IMR-90 (cell line): ENCODE results near the gene STXBP6. TPM values are rescaled to one million over a fixed set of nuclear protein-coding genes. Genes with fewer than 3 reads are reported as not detected.

Experiments used
- ATAC-seq: fragments of 200-7000 bp; cut with Tn5 transposase; 2 replicates; pipeline ENCODE4 v1.9.1; 2020; ENCODE audit warnings: low read depth, mild to moderate bottlenecking, moderate library complexity
- BruUV-seq: library from RNA; stranded (reverse); fragments of 400-500 nt; replicated peaks from 2 replicates; lab custom pipeline; 2021; lab: Mats Ljungman, UMichigan
- CTCF ChIA-PET: fragments of 300-600 bp; formaldehyde crosslinking; extraction: SDS; loops from one replicate; lab custom pipeline; 2021; ENCODE audit warnings: antibody characterized with exemption; lab: Yijun Ruan, JAX
- POLR2A ChIA-PET: fragments of 300-600 bp; sonication (Branson Sonifier 250); formaldehyde crosslinking; loops from one replicate; lab custom pipeline; 2022; ENCODE audit warnings: antibody characterized with exemption; ENCODE audit not compliant: unreplicated experiment; lab: Charles Lee
- DNase-seq: peaks from one replicate; pipeline ENCODE4 v3.0.0; 2013
- H2AFZ ChIP-seq: replicated peaks from 2 replicates; pipeline ENCODE3; 2013; ENCODE audit warnings: low read length, mild to moderate bottlenecking; ENCODE audit not compliant: poor library complexity
- H2AK5ac ChIP-seq: 2 replicates; pipeline ENCODE4 v1.6.1; 2013; ENCODE audit warnings: low read depth, low read length, inconsistent platforms
- H2AK9ac ChIP-seq: replicated peaks from 2 replicates; pipeline ENCODE3; 2013; ENCODE audit warnings: mild to moderate bottlenecking, low read depth, low read length, moderate library complexity; ENCODE audit not compliant: poor library complexity
- H2BK120ac ChIP-seq: 2 replicates; pipeline ENCODE4 v1.6.1; 2013; ENCODE audit warnings: low read depth, low read length, inconsistent platforms
- H2BK15ac ChIP-seq: 3 replicates; pipeline ENCODE4 v1.6.1; 2013; ENCODE audit warnings: low read depth, low read length, inconsistent platforms
- H2BK20ac ChIP-seq: 2 replicates; pipeline ENCODE4 v1.6.1; 2013; ENCODE audit warnings: low read depth, mild to moderate bottlenecking, inconsistent platforms, low read length, moderate library complexity
- H2BK5ac ChIP-seq: 2 replicates; pipeline ENCODE4 v1.6.1; 2013; ENCODE audit warnings: mild to moderate bottlenecking, low read depth, low read length, inconsistent platforms; ENCODE audit not compliant: poor library complexity, severe bottlenecking
- H3K14ac ChIP-seq: replicated peaks from 2 replicates; pipeline ENCODE4 v1.6.1; 2013; ENCODE audit warnings: low read depth, low read length, inconsistent platforms
- H3K18ac ChIP-seq: 2 replicates; pipeline ENCODE4 v1.6.1; 2013; ENCODE audit warnings: low read depth, low read length, control low read depth
- H3K23ac ChIP-seq: 2 replicates; pipeline ENCODE4 v1.6.1; 2013; ENCODE audit warnings: low read depth, low read length, inconsistent platforms
- H3K27ac ChIP-seq: 2 replicates; pipeline ENCODE4 v1.5.1; 2013; ENCODE audit warnings: mild to moderate bottlenecking, control low read depth, low read length; ENCODE audit not compliant: insufficient read depth
- H3K27me3 ChIP-seq: 2 replicates; pipeline ENCODE4 v1.6.1; 2013; ENCODE audit warnings: low read length; ENCODE audit not compliant: control insufficient read depth, insufficient read depth
- H3K36me3 ChIP-seq: 2 replicates; pipeline ENCODE4 v1.6.1; 2013; ENCODE audit warnings: low read length, mixed read lengths; ENCODE audit not compliant: control insufficient read depth, insufficient read depth
- H3K4ac ChIP-seq: 2 replicates; pipeline ENCODE4 v1.6.1; 2013; ENCODE audit warnings: low read depth, low read length, inconsistent platforms
- H3K4me1 ChIP-seq: 2 replicates; pipeline ENCODE4 v1.6.1; 2013; ENCODE audit warnings: low read length, mixed read lengths; ENCODE audit not compliant: control insufficient read depth, insufficient read depth
- H3K4me2 ChIP-seq: 2 replicates; pipeline ENCODE4 v1.6.1; 2013; ENCODE audit warnings: low read depth, mild to moderate bottlenecking, control low read depth, low read length, moderate library complexity
- H3K4me3 ChIP-seq: 2 replicates; pipeline ENCODE4 v1.5.1; 2013; ENCODE audit warnings: low read depth, mild to moderate bottlenecking, control low read depth, low read length, moderate library complexity; ENCODE audit not compliant: insufficient read depth
- H3K56ac ChIP-seq: 2 replicates; pipeline ENCODE4 v1.6.1; 2013; ENCODE audit warnings: low read length, inconsistent platforms; ENCODE audit not compliant: insufficient read depth; ENCODE audit errors: extremely low read depth
- H3K79me1 ChIP-seq, 2 experiments: 2 replicates each; pipeline ENCODE4 v1.6.1; 2013; ENCODE audit warnings: low read length in 2 of 2, inconsistent platforms in 1 of 2, low read depth in 1 of 2
- H3K9ac ChIP-seq: 2 replicates; pipeline ENCODE4 v1.6.1; 2013; ENCODE audit warnings: low read depth, low read length, control low read depth
- H3K9me1 ChIP-seq: 2 replicates; pipeline ENCODE4 v1.6.1; 2013; ENCODE audit warnings: low read length, inconsistent platforms; ENCODE audit not compliant: insufficient read depth
- H3K9me3 ChIP-seq: 2 replicates; pipeline ENCODE4 v1.6.1; 2013; ENCODE audit warnings: low read length; ENCODE audit not compliant: control insufficient read depth, insufficient read depth
- H4K20me1 ChIP-seq: 2 replicates; pipeline ENCODE4 v1.6.1; 2013; ENCODE audit warnings: low read length, inconsistent platforms; ENCODE audit not compliant: insufficient read depth
- H4K5ac ChIP-seq: 2 replicates; pipeline ENCODE4 v1.6.1; 2013; ENCODE audit warnings: mild to moderate bottlenecking, low read depth, low read length, control low read depth
- H4K8ac ChIP-seq, 2 experiments: 2 replicates each; pipeline ENCODE4 v1.6.1; 2013; ENCODE audit warnings: low read depth in 2 of 2, low read length in 2 of 2, control low read depth in 1 of 2, inconsistent platforms in 1 of 2
- H4K91ac ChIP-seq: 2 replicates; pipeline ENCODE4 v1.6.1; 2013; ENCODE audit warnings: low read depth, low read length, inconsistent platforms; ENCODE audit not compliant: insufficient read depth
- BHLHE40 ChIP-seq: fragments of 150-350 bp; IDR thresholded peaks from 2 replicates; pipeline ENCODE4 v1.6.1; 2016; ENCODE audit warnings: mild to moderate bottlenecking, low read depth, low read length
- CEBPB ChIP-seq: IDR thresholded peaks from 2 replicates; pipeline ENCODE4 v1.6.1; 2012; ENCODE audit warnings: low read depth, low read length, improper control_type of control experiment
- CHD1 ChIP-seq: IDR thresholded peaks from 2 replicates; pipeline ENCODE4 v1.6.1; 2012; ENCODE audit warnings: low read depth, low read length, improper control_type of control experiment
- FOS ChIP-seq: fragments of 150-350 bp; IDR thresholded peaks from 2 replicates; pipeline ENCODE4 v1.6.1; 2016; ENCODE audit warnings: low read depth, low read length
- MAFK ChIP-seq: IDR thresholded peaks from 2 replicates; pipeline ENCODE4 v1.6.1; 2012; ENCODE audit warnings: low read depth, low read length, improper control_type of control experiment
- MAZ ChIP-seq: IDR thresholded peaks from 2 replicates; pipeline ENCODE4 v1.6.1; 2012; ENCODE audit warnings: low read depth, mild to moderate bottlenecking, low read length, improper control_type of control experiment, moderate library complexity, borderline replicate concordance
- MXI1 ChIP-seq: IDR thresholded peaks from 2 replicates; pipeline ENCODE4 v1.6.1; 2012; ENCODE audit warnings: low read depth, mild to moderate bottlenecking, low read length, moderate library complexity, borderline replicate concordance
- NFE2L2 ChIP-seq: fragments of 150-350 bp; IDR thresholded peaks from 2 replicates; pipeline ENCODE4 v1.6.1; 2016; ENCODE audit warnings: low read depth, mild to moderate bottlenecking, low read length
- POLR2A ChIP-seq: IDR thresholded peaks from 2 replicates; pipeline ENCODE4 v1.6.1; 2012; ENCODE audit warnings: mild to moderate bottlenecking, low read depth, low read length
- RAD21 ChIP-seq: IDR thresholded peaks from 2 replicates; pipeline ENCODE4 v1.6.1; 2012; ENCODE audit warnings: low read length, improper control_type of control experiment
- RCOR1 ChIP-seq: IDR thresholded peaks from 2 replicates; pipeline ENCODE4 v1.6.1; 2012; ENCODE audit warnings: mild to moderate bottlenecking, low read length, improper control_type of control experiment; ENCODE audit not compliant: insufficient replicate concordance
- RFX5 ChIP-seq: IDR thresholded peaks from 2 replicates; pipeline ENCODE4 v1.8.0; 2012; ENCODE audit warnings: low read depth, mild to moderate bottlenecking, low read length, moderate library complexity
- SMC3 ChIP-seq: fragments of 150-350 bp; IDR thresholded peaks from 2 replicates; pipeline ENCODE4 v1.6.1; 2016; ENCODE audit warnings: low read depth, mild to moderate bottlenecking, antibody characterized with exemption, low read length, moderate library complexity
- WGBS, 2 experiments: methylation state at CpG; one replicate each; pipeline versions ENCODE4 v1.1.5 to v1.1.7; 2013; ENCODE audit warnings: missing lambda C conversion rate in 2 of 2; ENCODE audit not compliant: insufficient read length in 1 of 2; ENCODE audit errors: extremely low coverage in 2 of 2; 5-methylcytosine and 5-hydroxymethylcytosine counted together
- dilution Hi-C: fragments of 300-500 bp; cut with HindIII; formaldehyde crosslinking; loops from one replicate; pipeline ENCODE4 v1.14.3; 2018; ENCODE audit warnings: low sequenced_read_pairs; ENCODE audit not compliant: unreplicated experiment
- in situ Hi-C: fragments of 300-500 bp; cut with MboI; formaldehyde crosslinking; loops from 3 replicates; pipeline ENCODE4 v1.14.3; 2019; ENCODE audit warnings: low sequenced_read_pairs, inconsistent platforms, mixed read lengths
- intact Hi-C: fragments of 100-400 bp; cut with micrococcal nuclease; formaldehyde crosslinking; loops from 2 replicates; pipeline ENCODE4 v1.10.0; 2022
- polyA plus RNA-seq, 3 experiments: library from polyadenylated mRNA; depleted of rRNA; stranded (reverse); fragments of >200 nt; gene quantifications; 2 replicates each; pipeline ENCODE4 v1.2.3, GENCODE V29; 2012; ENCODE audit warnings: low replicate concordance in 1 of 3
- total RNA-seq: library from RNA; depleted of rRNA; stranded (reverse); fragments of >200 nt; gene quantifications from 2 replicates; pipeline ENCODE4 v1.2.3, GENCODE V29; 2012
- TF ChIP-seq, protein P1 (sequence below): fragments of 150-350 bp; IDR thresholded peaks from 2 replicates; pipeline ENCODE4 v1.6.1; 2016; ENCODE audit warnings: low read depth, mild to moderate bottlenecking, low read length, moderate library complexity, borderline replicate concordance
- TF ChIP-seq, protein P2 (sequence below): fragments of 150-350 bp; IDR thresholded peaks from 2 replicates; pipeline ENCODE4 v1.6.1; 2017; ENCODE audit warnings: mild to moderate bottlenecking, antibody characterized with exemption, low read length, low read depth

STXBP6 gene
- total and polyA plus RNA-seq, 2 of the 4 experiments (the other 2 are of a cell fraction) = 14.2 to 14.3 TPM

DNA sequence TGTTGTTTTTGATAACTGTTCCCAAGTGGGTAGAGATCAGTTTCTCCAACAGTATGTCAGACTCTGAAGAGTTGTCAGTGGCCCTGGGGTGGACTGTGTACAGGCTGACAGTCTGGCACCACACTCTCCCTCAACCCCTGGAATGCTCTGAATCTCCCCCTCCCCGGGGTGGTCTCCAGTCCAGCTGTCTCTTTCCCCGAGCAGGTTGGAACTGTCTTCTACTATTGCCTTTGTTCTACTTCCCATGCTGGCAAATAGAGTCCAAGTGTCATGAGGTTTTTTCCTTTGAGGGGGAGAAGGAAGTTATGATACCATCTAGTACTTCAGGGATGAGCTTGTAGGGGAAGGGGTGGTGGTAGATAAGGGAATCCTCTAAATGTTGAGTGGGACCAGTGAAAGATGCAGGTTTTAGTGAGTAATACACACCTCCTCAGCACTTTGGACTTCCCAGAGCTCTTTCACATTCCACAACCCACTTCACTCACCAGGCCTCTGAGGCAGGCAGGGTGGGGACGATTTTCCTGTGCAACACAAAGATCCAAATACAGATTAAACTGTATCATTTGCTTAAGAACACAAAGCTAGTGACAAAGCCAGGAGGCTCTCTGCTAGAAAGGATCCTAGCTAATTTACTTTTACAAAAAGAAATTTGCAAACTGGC is 245.3 kb downstream of the STXBP6 start:
- POLR2A ChIA-PET = no interaction called here
- dilution Hi-C loops = no loop called here
- TF ChIP-seq, protein P1, sequence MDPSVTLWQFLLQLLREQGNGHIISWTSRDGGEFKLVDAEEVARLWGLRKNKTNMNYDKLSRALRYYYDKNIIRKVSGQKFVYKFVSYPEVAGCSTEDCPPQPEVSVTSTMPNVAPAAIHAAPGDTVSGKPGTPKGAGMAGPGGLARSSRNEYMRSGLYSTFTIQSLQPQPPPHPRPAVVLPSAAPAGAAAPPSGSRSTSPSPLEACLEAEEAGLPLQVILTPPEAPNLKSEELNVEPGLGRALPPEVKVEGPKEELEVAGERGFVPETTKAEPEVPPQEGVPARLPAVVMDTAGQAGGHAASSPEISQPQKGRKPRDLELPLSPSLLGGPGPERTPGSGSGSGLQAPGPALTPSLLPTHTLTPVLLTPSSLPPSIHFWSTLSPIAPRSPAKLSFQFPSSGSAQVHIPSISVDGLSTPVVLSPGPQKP = no peak
- TF ChIP-seq NFE2L2 = no peak
- TF ChIP-seq FOS = no peak
- no peak for TF ChIP-seq MAZ
- TF ChIP-seq BHLHE40 = no peak
- TF ChIP-seq POLR2A = no peak
- no peak for TF ChIP-seq CHD1
- TF ChIP-seq MXI1 = no peak
- no peak for TF ChIP-seq RAD21
- TF ChIP-seq RFX5 = no peak
- TF ChIP-seq MAFK = no peak
- no peak for TF ChIP-seq CEBPB
- TF ChIP-seq RCOR1 = no peak
- TF ChIP-seq, protein P2, sequence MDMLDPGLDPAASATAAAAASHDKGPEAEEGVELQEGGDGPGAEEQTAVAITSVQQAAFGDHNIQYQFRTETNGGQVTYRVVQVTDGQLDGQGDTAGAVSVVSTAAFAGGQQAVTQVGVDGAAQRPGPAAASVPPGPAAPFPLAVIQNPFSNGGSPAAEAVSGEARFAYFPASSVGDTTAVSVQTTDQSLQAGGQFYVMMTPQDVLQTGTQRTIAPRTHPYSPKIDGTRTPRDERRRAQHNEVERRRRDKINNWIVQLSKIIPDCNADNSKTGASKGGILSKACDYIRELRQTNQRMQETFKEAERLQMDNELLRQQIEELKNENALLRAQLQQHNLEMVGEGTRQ = no peak
- no peak for TF ChIP-seq SMC3

More for the DNA sequence above, 245.3 kb downstream of the STXBP6 start:
- CTCF ChIA-PET = no interaction called here
- Histone ChIP-seq H3K18ac (no peak overlapping the region), H4K20me1 (no peaks in the 10 kb centered on the region), H4K91ac (no peak overlapping the region), H3K14ac (no peak overlapping the region), H3K4ac (no peak overlapping the region), H3K4me2 (no peak overlapping the region), H3K56ac (no peak overlapping the region), H2BK20ac (no peak overlapping the region), H4K8ac (no peak overlapping the region), H3K4me1 (no peaks in the 10 kb centered on the region), H3K9ac (no peak overlapping the region), H3K9me3 (no peaks in the 10 kb centered on the region), H2AK5ac (no peak overlapping the region), H3K36me3 (no peaks in the 10 kb centered on the region), H2AFZ (no peak overlapping the region), H2BK120ac (no peak overlapping the region), H3K9me1 (no peaks in the 10 kb centered on the region), H2BK5ac (no peak overlapping the region), H3K27ac (no peak overlapping the region), H4K5ac (no peak overlapping the region), H2BK15ac (no peak overlapping the region), H3K4me3 (no peak overlapping the region), H3K23ac (no peak overlapping the region), H2AK9ac (no peak overlapping the region), H3K79me1 (no peaks in the 10 kb centered on the region), H3K27me3 (no peaks in the 10 kb centered on the region)
- BruUV-seq = no TSS peak
- no peak for ATAC-seq
- in situ Hi-C loops = no loop called here
- intact Hi-C loops = loop anchor here (5.0 kb wide), 1 partner anchor 598 kb away; no protein-coding TSS in a partner anchor
- WGBS, 2 experiments = no CpG with 5 or more reads among the region's 3 CpGs
- DNase-seq = no peak
